Mesenteric fat pad (tissue), 1 donor: ENCODE measurements around the gene SYNGR4. TPM values are rescaled to one million over a fixed set of nuclear protein-coding genes. Genes with fewer than 3 reads are reported as not detected.
"Not testable (repeated sequence)": the region's sequence is repeated elsewhere in the genome, so short reads cannot be mapped to it uniquely, and the experiment has no call there.

ENCODE experiments used
- DNase-seq: peaks from one replicate; pipeline ENCODE4 v3.0.0-alpha.2; 2020; ENCODE audit warnings: low spot score
- long read RNA-seq: library from polyadenylated mRNA; unstranded; transcript quantifications from one replicate; pipeline ENCODE4 v2.0.0, GENCODE V29; 2020
- total RNA-seq: library from RNA; stranded (reverse); fragmentation: NEBNext Ultra II Directional; extraction: Animal tissue kit (Norgen Biotek cat#: 25700); gene quantifications from one replicate; pipeline ENCODE4 v1.2.1, GENCODE V29; 2021
- donor health status: DM: yes; HTN: yes; CAD: no.

The SYNGR4 gene, protein sequence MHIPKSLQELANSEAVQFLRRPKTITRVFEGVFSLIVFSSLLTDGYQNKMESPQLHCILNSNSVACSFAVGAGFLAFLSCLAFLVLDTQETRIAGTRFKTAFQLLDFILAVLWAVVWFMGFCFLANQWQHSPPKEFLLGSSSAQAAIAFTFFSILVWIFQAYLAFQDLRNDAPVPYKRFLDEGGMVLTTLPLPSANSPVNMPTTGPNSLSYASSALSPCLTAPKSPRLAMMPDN
- not detected for total RNA-seq
- long read RNA-seq = 0 reads

DNA sequence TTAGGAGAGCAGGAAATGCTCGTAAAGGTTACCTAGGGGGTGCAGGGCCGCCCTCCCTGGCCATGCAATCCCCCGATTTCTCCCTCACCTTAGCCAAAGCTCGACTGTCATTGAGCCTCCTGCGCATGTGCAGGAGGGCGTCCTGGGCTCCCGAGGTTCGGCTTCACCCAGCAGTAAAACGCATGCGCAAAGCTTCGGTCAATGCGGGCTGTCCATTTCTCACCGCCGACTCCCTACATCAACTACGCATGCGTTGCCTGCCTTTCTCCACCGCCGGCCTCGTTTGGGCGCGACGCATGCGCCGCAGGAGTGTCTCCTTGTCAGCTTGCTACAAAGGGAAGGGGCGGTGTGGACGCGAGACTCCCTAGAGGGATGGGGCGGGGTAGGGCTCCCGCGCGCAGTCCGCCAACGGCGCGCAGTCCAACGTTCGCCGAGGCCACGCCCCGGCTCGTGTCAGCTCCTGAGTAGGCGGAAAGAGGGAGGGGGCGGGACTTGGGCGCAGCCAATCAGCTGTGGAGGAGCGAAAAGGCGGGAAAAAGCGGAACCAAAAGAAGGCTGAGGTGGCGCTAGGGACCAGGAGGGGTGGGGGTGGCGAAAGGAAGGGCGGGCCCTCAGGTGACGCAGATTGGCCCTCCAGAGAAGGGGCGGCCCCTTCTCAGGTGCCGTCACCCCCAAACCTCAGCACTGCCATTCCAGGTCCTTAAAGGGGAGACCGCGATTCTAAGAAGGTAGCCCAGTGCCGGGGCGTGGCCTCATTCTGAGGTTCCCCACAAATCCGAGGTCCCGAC lies at the start of gene SYNGR4, which contains the start of gene TMEM143:
Gene SYNGR4 (plus strand): TSS at position 558 of the 788 bp plus-strand sequence. CDS start 1,476 bp downstream, outside the sequence.
Gene TMEM143 (minus strand): TSS at position 131 of the 788 bp plus-strand sequence. CDS start 20 bp downstream, at position 111.
- DNase-seq = peak; percentile 100

DNA sequence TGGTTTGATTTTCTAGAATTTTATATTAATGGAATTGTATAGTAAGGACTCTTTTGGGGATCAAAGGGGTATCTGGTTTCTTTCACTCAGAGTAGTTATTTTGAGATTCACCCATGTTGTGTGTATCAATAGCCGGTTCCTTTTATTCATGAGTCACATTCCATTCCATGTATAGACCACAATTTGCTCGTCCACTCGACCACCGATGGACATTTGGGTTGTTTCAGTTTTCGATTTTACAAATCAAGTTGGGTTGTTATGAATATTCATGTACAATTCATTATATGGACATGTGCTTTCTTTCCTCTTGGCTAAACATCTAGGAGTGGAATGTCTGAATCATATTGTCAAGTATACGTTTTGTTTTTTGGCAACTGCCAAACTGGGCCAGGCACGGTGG lies 48.5 kb upstream of the SYNGR4 start:
- no peak for DNase-seq

DNA sequence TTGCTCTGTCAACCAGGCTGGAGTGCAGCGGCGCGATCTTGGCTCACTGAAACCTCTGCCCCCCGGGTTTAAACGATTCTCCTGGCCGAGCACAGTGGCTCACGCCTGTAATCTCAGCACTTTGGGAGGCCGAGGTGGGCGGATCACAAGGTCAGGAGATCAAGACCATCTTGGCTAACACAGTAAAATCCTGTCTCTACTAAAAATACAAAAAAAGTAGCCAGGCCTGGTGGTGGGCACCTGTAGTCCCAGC lies 46.5 kb upstream of the SYNGR4 start:
- not testable (repeated sequence) for DNase-seq

DNA sequence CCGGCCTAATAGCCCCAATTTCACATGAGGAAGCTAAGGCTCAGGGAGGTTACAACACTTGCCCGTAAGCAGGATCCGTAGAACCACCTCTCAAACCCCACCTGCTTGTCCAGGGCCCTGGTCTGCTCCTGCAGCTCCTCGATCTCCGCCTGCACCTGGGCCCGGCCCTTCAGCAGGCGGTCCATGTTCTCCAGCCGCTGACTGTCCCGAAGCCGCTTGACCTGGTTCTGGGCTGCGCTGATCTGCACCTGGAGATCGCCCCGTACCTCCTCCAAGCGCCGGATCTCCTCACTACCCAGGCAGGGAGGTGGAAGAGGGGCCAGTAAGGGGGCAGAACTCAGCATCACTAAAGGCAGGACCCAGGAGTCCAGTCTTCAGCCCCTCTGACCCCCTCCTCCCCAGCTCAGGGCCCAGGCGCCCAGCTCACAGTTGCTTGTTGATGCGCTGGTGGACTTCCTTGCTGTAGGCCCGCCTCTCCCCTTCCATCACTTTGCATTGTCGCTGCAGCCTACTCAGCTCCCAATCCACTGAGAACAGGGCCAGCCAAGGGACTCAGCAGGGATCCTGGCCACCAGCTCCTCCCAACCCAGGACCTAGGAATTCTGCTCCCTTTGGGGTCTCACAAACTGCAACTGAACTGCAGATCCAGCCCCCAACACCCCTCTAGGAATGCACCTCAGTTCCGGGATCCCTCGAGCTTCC lies 45.7 kb upstream of the SYNGR4 start:
- no peak for DNase-seq

DNA sequence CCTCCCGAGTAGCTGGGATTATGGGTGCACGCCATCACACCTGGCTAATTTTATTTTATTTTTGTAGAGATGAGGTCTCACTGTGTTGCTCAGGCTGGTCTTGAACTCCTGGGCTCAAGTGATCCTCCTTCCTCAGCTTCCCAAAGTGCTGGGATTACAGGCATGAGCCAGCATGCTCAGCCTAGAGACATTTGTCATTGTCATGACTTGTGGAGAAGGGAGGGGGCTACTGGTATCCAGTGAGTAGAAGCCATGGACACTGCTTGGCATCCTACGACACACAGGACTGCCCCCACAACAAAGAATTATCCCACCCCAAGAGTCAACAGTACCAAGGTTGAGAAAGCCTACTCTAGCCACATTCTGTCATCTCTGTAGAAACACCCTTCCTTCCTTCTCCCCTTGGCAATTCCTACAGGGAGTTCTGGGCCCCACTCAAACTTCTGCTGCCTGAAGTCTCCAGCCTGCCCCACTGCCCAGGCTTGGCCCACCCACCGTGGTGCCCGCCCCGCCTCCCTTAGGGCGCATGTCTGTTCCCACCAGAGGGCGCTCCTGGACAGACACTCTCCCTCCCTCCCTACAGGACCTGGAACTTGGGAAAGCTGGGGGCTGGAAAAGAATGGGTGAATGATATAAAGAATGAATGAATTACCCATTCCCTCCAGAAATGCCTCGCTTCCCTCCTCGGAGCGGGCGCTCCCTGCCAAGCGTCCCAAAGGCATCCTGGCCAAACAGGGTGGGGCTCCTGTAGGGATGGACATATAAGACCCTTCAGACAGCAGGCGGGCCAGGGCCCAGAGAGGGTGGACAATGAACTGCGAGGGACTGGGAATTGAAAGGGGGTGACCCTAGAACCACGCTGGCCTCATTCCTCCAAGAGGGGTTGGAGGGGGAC lies 44.3 kb upstream of the SYNGR4 start:
- no peak for DNase-seq

DNA sequence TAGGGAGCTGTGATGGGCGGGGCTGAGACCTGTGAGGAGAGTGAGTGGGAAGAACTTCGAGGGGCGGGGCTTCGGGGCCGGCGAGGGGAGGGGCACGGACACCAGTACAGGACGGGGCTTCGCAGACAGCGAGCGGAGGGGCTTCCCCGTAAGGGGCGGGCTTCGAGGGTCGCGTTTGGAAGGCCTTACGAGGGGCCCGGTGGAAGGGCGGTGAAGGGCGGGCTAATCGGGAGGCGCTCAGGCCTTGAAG lies 42.9 kb upstream of the SYNGR4 start:
- peak; percentile 96 for DNase-seq

DNA sequence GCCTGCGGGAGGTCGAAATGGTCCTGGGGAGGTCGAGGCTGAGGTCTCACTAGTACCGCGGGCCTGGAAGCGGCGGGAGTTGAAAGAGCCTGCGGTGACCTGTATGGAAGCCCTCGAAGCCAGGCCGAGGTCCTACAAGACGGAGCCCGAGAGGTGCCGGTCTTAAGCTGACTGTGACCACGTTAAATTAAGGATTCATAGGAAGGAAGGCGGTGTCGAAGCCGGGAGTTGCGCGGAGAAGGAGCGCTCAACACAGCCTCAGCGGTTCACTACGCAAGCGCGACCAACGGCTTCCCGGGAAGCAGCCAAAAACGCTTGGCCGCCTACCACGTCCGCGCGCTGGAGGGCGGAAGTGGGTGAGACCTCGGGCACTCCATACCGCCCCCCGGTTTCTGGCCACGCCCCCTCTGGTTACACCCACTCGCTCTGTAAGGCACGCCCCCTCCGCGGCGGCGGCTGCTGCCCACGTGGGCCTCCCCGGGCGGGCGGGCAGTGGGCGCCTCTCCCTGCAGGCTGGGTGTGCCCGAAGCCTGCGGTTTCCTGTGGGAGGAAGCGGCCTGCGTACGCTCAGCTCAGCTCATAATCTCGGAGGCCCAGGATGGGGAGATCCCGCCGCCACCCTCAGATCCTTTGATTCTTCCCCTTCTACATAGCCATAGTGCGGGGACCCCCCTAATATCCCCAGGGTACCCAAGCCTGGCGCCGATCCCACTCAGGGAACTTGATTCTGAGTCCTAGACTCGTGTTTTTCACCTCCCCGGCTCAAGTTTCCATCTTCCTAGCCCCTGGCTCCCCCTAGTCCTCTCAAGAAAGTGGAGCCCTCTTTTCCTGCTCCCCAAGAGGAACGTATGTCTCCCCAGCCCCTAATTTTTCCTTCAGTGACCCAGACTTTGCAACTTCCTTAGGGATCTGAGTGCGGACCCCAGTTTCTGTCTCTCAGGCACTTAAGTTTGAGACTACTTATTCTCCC lies 42.3 kb upstream of the SYNGR4 start:
- peak; percentile 99 for DNase-seq

DNA sequence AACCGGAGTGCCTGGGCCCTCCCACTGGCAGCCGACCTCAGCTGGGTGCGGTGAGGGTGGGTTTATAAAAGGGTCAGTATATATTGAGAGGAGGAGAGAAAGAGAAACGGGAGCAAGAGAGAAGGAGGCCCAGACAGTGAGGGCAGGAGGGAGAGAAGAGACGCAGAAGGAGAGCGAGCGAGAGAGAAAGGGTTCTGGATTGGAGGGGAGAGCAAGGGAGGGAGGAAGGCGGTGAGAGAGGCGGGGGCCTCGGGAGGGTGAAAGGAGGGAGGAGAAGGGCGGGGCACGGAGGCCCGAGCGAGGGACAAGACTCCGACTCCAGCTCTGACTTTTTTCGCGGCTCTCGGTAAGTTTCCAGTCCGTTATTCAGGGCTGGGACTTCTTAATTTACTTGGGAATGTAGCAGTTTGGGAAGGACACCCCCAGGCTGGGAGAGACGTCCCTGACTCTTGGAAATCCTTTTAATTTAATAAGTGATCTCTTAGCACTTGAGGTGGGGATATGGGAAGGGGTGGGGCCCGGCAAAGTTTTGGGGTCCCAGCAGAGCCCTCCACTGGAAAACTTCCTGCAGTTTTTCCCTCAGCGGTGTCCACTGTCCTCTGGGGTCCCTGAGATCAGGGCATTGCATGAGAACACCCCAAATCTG lies 38.8 kb upstream of the SYNGR4 start, which contains the start of gene EMP3:
Gene EMP3 (plus strand): TSS at position 288 of the 646 bp plus-strand sequence. CDS start 1,293 bp downstream, outside the sequence.
- DNase-seq = no peak

DNA sequence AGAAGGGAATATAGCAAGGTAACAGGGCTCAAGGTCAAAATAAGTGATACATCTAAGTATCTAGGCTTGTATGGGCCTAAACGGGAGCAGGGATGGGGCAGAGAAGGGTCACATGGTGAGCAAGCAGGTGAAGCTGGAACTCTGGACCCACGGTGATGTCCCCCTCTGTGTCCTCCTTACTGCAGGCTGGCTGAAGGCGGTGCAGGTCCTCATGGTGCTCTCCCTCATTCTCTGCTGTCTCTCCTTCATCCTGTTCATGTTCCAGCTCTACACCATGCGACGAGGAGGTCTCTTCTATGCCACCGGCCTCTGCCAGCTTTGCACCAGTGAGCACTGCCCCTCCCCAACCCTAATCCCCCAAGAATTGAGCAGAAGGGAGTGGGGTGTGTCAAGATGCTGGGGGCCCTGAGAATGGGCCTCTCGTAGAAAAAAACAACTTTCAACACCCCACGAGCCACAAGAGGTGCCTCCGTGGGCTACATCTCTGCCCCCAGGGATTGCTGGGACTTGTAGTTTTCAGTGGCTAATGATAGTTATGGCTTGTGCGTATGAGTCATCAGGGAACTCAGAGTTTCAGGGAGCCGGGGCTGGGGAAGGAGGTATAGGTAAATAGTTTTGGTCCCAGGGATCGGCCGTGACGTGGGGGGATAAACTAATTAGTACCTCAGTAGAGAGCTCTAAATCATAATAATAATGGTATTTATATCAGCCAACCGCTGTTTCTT lies 34.8 kb upstream of the SYNGR4 start:
- DNase-seq = no peak

DNA sequence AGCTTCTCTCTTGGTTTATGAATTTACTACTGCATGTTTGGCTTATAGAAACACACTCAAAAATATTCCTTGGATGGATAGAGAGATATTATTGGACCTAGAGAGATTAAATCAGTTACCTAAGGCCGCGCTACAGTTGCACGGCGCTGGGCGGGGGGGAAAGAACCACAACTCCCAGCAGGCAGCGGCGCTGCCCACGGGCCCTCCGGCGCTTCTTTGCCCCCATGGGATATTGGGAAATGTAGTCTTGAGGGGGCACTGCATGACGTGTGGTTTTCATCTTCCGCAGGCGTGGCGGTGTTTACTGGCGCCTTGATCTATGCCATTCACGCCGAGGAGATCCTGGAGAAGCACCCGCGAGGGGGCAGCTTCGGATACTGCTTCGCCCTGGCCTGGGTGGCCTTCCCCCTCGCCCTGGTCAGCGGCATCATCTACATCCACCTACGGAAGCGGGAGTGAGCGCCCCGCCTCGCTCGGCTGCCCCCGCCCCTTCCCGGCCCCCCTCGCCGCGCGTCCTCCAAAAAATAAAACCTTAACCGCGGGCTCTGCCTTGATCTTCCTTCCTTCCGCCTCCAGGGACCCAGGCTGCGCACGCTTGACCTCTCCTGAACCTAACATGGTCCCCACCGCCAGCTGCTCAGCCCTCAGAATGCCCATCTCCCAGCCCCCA lies 34.0 kb upstream of the SYNGR4 start:
- DNase-seq = no peak

DNA sequence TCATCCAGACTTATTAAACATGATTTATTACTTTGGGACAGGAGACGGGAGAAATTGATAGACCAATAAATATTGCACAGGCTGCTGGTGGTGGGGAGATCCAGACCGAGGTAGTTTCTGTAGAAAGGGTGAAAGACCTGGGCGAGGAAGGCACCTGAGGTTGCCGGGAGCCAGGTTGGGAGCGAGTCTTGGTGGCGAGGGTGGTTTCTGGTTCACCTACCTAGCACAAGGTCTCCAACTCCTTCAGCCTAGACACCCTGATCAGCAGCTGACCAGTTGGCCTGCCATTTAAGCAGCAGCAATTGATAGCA lies 31.9 kb upstream of the SYNGR4 start:
- DNase-seq = no peak

DNA sequence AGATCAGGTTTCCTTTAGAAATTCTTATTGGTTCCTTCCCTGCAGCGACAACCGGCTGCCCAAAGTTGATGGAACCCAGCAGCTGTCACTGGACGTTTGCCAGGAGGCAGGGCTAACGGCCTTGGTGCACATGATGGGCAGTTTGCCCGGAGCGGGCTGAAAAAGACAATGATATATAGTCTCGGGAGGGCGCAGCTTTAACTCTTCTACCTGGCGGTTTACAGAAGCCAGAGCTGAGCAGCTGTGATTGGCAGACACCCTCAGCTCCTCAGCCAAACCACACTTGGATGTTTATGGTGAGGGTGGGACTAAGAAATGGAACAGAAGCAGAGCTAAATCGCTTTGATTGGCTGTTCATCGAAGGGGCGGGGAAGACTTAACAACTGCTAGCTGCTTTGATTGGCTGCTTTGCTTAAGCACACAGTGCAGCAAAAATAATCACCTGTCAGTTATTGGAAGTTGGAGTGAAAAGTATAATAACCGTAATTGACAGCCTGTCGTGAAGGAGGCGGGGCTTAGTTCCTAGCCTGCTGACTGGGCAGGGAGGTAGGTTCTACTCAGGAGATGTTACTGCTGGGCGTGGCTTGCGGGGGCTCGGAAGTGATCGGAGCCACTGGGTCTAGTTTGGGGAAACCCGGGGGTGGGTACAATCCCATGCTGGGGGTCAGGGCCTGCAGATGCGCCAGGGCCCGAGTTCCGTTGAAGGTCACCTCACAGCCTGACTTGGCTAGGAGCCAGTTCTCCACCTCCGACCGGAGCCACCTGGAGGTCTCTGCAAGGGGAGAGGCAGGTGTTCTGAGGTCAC lies 31.3 kb upstream of the SYNGR4 start:
- DNase-seq = no peak

DNA sequence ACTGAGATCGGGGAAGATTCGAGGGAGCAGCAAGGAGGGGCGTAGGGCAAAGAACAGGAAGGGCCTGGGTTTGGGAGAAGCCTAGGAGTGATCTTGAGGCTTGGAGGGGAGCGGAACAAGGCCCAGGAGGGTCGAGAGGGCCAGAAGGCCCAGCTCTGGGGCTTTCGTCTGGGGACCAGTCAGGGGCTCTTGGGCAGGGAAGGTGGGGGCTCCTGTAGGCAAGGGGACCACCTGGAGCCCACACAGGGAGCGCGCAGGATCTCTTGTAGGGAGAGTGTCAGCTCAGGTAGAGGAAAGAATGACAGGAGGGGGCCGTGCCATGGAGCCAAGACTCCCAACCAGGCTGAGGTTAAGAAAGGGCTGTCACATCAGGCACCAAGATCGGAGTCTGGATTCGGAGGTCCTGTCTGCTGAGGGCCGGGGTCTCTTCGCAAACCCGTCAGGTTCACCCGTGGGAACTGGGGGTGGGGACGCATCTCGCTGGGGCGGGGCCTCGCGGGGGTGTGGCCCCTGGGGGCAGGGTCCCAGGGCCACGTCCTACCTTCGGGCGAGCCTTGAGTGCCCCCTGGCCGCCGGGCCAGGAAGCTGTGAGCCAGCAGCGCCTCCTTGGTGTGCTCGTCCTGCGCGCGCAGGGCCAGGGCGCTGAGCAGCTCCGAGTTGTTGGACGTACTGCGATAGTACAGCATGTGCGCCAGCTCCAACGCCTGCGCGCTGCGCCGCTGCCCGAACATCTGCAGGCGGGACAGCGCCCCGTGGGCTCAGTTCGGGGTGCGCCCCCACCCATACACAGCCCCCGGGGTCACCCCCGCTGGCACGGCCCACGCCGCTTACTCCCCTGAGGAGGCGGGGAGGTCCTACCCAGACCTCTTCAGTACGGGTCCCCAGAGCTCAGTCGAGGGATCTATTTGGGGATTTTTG lies 30.4 kb upstream of the SYNGR4 start:
- DNase-seq = peak; percentile 96

DNA sequence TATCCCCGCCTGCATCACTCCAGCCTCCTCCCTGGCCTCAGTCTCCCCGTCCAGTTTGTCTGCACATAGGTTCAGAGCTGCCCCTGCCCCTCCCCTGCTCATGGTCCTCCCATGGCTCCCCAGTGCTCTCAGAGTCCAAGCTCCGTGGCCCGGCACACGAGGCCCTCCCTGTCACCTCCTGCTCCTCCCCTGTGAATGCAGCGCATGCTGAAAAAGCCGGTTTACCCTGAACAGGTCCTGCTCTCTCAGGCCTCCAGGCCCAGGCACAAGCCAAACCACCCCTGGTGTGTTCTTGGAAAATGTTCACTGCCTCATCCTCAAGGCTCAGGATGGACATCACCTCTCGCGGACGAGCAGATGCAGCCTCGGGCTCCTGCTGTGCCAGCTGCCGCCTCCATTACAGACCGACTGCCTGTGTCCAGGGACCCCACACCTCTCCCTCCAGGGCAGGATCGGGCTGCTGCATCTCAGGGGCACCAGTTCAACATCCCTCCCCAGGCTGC lies 25.9 kb upstream of the SYNGR4 start:
- no peak for DNase-seq

DNA sequence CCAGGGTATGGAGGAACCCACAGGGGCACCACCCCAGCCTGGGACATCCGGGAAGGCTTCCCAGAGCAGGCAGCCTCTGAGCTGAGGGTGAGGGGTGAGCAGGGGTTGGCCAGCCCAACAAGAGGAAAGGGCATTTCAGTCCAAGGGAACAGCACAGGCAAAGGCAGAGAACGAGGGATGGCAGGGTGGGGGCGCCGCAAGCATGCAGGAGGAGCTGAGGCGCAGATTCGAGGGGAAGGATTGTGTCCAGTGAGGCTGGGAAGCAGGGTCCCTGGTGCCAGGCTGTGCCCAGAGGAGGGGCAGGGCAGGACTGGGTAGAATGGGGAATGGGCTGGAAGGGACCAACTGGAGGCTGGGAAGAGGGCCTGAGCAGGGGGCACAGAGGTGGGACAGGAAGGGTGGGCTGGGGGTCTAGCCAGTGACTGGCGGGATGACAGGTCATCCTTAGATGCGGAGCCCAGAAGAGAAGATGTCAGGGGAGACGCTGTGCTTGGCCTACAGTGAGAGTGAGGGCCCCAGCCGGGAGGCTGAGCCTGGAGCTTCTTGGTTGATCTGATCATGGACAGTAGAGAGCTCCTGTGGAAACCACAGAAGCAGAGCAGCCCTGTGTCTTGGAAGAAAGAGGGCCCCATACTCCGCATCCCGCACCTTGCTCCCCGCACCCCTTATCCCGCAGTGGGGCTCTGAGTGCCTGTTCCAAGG lies 25.2 kb upstream of the SYNGR4 start:
- no peak for DNase-seq

DNA sequence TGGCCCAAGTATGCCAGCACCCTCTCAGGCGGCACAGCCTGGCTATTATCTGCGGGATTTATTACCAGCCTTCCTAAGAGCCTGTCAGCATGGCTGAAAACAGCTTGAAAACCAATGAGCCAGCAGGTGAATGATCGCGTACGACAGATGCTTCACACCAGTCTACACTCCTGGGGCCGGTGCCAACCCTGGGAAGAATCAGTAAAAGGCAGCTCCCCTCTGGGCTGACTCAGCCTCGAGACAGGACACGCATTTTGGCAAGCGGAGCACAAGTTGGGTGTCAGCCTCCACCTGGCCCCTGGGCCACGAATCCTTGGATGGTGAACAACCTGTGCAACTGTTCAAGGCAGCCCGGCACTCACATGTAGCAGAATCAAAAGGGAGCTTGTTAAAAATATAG lies 23.2 kb upstream of the SYNGR4 start:
- no peak for DNase-seq
